ENCODE data around the gene GRAMD1B.

DNA sequence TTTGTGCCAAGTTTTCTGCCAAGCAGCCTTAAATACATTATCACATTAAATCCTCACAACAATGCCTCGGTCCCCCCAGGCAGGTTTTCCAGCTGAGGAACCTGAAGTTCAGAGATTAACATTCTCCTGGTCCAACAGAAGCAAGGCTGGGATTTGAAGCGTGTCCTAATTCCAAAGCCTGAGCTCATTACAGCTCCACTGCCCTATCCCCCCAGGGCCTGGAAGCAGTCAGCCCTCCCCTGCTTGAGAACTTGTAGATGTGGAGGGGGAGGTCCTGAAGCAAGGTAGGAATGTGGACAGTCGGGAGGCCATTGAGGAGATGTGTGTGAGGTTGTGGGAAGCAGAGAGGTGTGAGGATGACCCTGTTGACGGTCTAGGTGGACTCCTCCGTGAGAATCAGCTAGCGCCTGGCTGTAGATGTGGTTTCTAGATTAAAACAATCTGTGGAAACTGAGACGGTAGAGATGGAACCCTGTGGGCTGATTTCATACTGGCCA is 8.1 kb downstream of the GRAMD1B start:
- TF ChIP-seq, protein P1, sequence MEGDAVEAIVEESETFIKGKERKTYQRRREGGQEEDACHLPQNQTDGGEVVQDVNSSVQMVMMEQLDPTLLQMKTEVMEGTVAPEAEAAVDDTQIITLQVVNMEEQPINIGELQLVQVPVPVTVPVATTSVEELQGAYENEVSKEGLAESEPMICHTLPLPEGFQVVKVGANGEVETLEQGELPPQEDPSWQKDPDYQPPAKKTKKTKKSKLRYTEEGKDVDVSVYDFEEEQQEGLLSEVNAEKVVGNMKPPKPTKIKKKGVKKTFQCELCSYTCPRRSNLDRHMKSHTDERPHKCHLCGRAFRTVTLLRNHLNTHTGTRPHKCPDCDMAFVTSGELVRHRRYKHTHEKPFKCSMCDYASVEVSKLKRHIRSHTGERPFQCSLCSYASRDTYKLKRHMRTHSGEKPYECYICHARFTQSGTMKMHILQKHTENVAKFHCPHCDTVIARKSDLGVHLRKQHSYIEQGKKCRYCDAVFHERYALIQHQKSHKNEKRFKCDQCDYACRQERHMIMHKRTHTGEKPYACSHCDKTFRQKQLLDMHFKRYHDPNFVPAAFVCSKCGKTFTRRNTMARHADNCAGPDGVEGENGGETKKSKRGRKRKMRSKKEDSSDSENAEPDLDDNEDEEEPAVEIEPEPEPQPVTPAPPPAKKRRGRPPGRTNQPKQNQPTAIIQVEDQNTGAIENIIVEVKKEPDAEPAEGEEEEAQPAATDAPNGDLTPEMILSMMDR (IDR thresholded peaks at IDR 0.05), result no peak
- no peak for TF ChIP-seq POLR2A (IDR thresholded peaks at IDR 0.05)
